ENCODE data around the gene RALB.

- TF ChIP-seq CTCF (IDR thresholded peaks at IDR 0.05) (no peak), POLR2AphosphoS5 (IDR thresholded peaks at IDR 0.05) (no peak)
Observed at GRCh38 chr2:120262761-120263428, 10.2 kb downstream of the RALB start.

All from esophagus muscularis mucosa (tissue), 3 donors.